MM.1S (cell line): ENCODE results near the gene AKAP13.

Experiments used
- DNase-seq: peaks from one replicate; pipeline ENCODE4 v3.0.0-alpha.2; 2015
- H2AFZ ChIP-seq: fragments of 300-600 bp; sonication (generic); 2 replicates; pipeline ENCODE4 v1.6.0; 2016; ENCODE audit warnings: antibody characterized with exemption, low read length
- H3F3A ChIP-seq: fragments of 300-600 bp; sonication (generic); 2 replicates; pipeline ENCODE4 v1.6.1; 2016; ENCODE audit warnings: mild to moderate bottlenecking, antibody characterized with exemption, low read length, moderate library complexity, mixed read lengths; ENCODE audit not compliant: insufficient read depth
- H3K27ac ChIP-seq: fragments of 300-600 bp; sonication (generic); 2 replicates; pipeline ENCODE4 v1.5.1; 2016; ENCODE audit warnings: mild to moderate bottlenecking, low read length
- H3K27me3 ChIP-seq: fragments of 300-600 bp; sonication (generic); replicated peaks from 2 replicates; pipeline ENCODE4 v1.6.0; 2016; ENCODE audit warnings: low read length; ENCODE audit not compliant: insufficient read depth
- H3K36me3 ChIP-seq: fragments of 300-600 bp; sonication (generic); replicated peaks from 2 replicates; pipeline ENCODE4 v1.6.1; 2016; ENCODE audit warnings: mild to moderate bottlenecking, low read length, mixed read lengths; ENCODE audit not compliant: insufficient read depth
- H3K4me1 ChIP-seq: fragments of 300-600 bp; sonication (generic); 2 replicates; pipeline ENCODE4 v1.6.1; 2016; ENCODE audit warnings: low read length, mixed read lengths
- H3K4me2 ChIP-seq: fragments of 300-600 bp; sonication (generic); 2 replicates; pipeline ENCODE4 v1.6.0; 2016; ENCODE audit warnings: low read depth, low read length
- H3K4me3 ChIP-seq: fragments of 300-600 bp; sonication (generic); 2 replicates; pipeline ENCODE4 v1.5.1; 2016; ENCODE audit warnings: low read length, mixed read lengths
- H3K79me2 ChIP-seq: fragments of 300-600 bp; sonication (generic); 2 replicates; pipeline ENCODE4 v1.6.1; 2016; ENCODE audit warnings: mixed run types, low read length, mixed read lengths
- H3K9ac ChIP-seq: fragments of 300-600 bp; sonication (generic); 2 replicates; pipeline ENCODE4 v1.6.1; 2016; ENCODE audit warnings: low read length, mixed read lengths
- H3K9me2 ChIP-seq: fragments of 300-600 bp; sonication (generic); replicated peaks from 2 replicates; pipeline ENCODE4 v1.6.1; 2016; ENCODE audit warnings: mild to moderate bottlenecking, low read length, mixed read lengths; ENCODE audit not compliant: insufficient read depth
- H3K9me3 ChIP-seq: fragments of 300-600 bp; sonication (generic); replicated peaks from 2 replicates; pipeline ENCODE4 v1.6.1; 2016; ENCODE audit warnings: mild to moderate bottlenecking, low read length, mixed read lengths; ENCODE audit not compliant: insufficient read depth
- H4K20me1 ChIP-seq: fragments of 300-600 bp; sonication (generic); 2 replicates; pipeline ENCODE4 v1.6.1; 2016; ENCODE audit warnings: mild to moderate bottlenecking, low read length, moderate library complexity, mixed read lengths; ENCODE audit not compliant: insufficient read depth
- EZH2 ChIP-seq: fragments of 300-600 bp; sonication (generic); optimal IDR thresholded peaks from 2 replicates; pipeline ENCODE3; 2017; ENCODE audit warnings: low read depth, mild to moderate bottlenecking, antibody characterized with exemption, low read length, mixed read lengths
- EZH2phosphoT487 ChIP-seq: fragments of 300-600 bp; sonication (generic); IDR thresholded peaks from 2 replicates; pipeline ENCODE4 v1.6.1; 2018; ENCODE audit warnings: antibody characterized with exemption, low read length
- TF ChIP-seq, protein P1 (sequence below): fragments of 300-600 bp; sonication (generic); IDR thresholded peaks from 2 replicates; pipeline ENCODE4 v1.5.1; 2016; ENCODE audit warnings: antibody characterized with exemption, low read length, mixed read lengths

Gene AKAP13

GRCh38 chr15:85744579-85744978 lies 364.2 kb downstream of the AKAP13 start:
- Histone ChIP-seq H3F3A (no peaks in the 10 kb centered on the region), H3K27ac (no peak overlapping the region), H2AFZ (no peak overlapping the region), H3K4me2 (no peak overlapping the region), H3K27me3 (no peaks in the 10 kb centered on the region), H3K9ac (no peak overlapping the region), H3K9me2 (no peaks in the 10 kb centered on the region), H3K79me2 (no peaks in the 10 kb centered on the region), H3K9me3 (no peaks in the 10 kb centered on the region), H3K36me3 (no peaks in the 10 kb centered on the region; the same call in 1 of the 2 replicates), H3K4me3 (no peak overlapping the region), H3K4me1 (no peaks in the 10 kb centered on the region), H4K20me1 (no peaks in the 10 kb centered on the region)
- DNase-seq: no peak
- TF ChIP-seq EZH2phosphoT487 (no peak), EZH2 (no peak)
- TF ChIP-seq, protein P1, sequence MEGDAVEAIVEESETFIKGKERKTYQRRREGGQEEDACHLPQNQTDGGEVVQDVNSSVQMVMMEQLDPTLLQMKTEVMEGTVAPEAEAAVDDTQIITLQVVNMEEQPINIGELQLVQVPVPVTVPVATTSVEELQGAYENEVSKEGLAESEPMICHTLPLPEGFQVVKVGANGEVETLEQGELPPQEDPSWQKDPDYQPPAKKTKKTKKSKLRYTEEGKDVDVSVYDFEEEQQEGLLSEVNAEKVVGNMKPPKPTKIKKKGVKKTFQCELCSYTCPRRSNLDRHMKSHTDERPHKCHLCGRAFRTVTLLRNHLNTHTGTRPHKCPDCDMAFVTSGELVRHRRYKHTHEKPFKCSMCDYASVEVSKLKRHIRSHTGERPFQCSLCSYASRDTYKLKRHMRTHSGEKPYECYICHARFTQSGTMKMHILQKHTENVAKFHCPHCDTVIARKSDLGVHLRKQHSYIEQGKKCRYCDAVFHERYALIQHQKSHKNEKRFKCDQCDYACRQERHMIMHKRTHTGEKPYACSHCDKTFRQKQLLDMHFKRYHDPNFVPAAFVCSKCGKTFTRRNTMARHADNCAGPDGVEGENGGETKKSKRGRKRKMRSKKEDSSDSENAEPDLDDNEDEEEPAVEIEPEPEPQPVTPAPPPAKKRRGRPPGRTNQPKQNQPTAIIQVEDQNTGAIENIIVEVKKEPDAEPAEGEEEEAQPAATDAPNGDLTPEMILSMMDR: no peak

DNA sequence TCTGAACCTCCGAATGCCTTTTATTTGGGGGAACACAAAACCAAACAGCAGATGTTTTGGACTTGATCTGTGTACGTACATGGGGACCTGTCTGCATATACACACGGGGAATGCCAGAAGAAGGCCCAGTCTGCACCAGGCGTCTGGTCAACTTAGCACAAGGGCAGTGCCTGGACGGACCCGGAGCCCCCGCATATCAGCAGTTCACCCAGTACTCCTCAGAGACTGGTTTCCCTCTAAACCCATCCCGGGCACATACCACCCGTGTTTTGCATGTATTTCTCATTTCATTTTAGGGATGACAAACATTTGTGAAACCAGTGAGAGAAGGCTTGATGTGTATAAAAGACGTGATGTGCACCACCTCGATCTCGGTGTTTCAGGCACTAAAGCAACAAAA lies 364.6 kb downstream of the AKAP13 start:
- no peaks in the 10 kb centered on the region for H3K9me2 ChIP-seq
- TF ChIP-seq EZH2phosphoT487 (no peak), EZH2 (no peak)
- TF ChIP-seq, protein P1: no peak
- no peak overlapping the region for H3K4me3 ChIP-seq
- no peak for DNase-seq
- no peaks in the 10 kb centered on the region for H3F3A ChIP-seq
- H4K20me1 ChIP-seq: no peaks in the 10 kb centered on the region
- H3K4me1 ChIP-seq: no peaks in the 10 kb centered on the region
- no peak overlapping the region for H3K27ac ChIP-seq
- no peak overlapping the region for H2AFZ ChIP-seq
- H3K9ac ChIP-seq: no peak overlapping the region
- H3K36me3 ChIP-seq: no peaks in the 10 kb centered on the region; the same call in 1 of the 2 replicates
- no peaks in the 10 kb centered on the region for H3K27me3 ChIP-seq
- no peak overlapping the region for H3K4me2 ChIP-seq
- H3K9me3 ChIP-seq: no peaks in the 10 kb centered on the region
- H3K79me2 ChIP-seq: no peaks in the 10 kb centered on the region

DNA sequence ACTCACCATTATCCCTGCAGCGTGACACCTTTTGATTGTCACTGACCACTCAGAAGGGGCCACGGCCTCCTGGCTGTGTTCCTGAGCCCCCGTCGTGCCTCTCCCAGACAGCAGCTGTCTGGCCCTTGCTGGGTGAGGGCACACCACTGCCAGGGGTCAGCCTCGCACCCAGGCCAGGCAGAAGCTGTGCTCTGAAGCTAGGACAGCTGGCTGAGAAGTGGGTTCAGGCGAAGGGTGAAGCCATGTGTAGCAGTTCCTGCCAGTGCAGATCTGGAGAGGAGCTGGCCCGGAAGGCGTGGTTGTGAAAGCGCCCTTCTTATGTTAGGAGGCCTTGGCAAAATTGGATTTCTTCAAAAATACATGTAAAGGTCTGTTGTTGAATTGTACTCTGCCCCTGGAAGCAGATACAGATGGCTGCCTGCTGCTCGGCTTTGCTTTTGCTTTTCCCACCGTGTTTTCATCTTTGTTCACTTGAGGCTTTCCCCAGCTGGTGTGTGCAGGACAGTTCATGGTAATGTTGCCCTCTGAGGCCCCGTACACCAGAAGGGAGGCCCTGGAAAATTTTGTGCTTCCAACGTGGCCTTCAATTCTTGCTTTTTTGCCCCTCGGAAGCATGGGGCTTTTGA lies 365.2 kb downstream of the AKAP13 start:
- no peaks in the 10 kb centered on the region for H3K79me2 ChIP-seq
- no peaks in the 10 kb centered on the region for H3K27me3 ChIP-seq
- H3K9ac ChIP-seq: no peak overlapping the region
- H3K27ac ChIP-seq: no peak overlapping the region
- TF ChIP-seq, protein P1: no peak
- TF ChIP-seq EZH2 (no peak), EZH2phosphoT487 (no peak)
- DNase-seq: no peak
- no peaks in the 10 kb centered on the region for H3K9me3 ChIP-seq
- H3K4me2 ChIP-seq: no peak overlapping the region
- no peaks in the 10 kb centered on the region for H3F3A ChIP-seq
- H3K36me3 ChIP-seq: no peaks in the 10 kb centered on the region; the same call in 1 of the 2 replicates
- no peak overlapping the region for H3K4me3 ChIP-seq
- no peak overlapping the region for H2AFZ ChIP-seq
- no peaks in the 10 kb centered on the region for H3K4me1 ChIP-seq
- H4K20me1 ChIP-seq: no peaks in the 10 kb centered on the region
- H3K9me2 ChIP-seq: no peaks in the 10 kb centered on the region
